RPMI8226 (cell line): ENCODE results near the gene ISCA1.
"Not testable (repeated sequence)": the region's sequence is repeated elsewhere in the genome, so short reads cannot be mapped to it uniquely, and the experiment has no call there.

ENCODE experiments used
- DNase-seq: peaks from one replicate; pipeline ENCODE4 v3.0.0-alpha.2; 2015

ISCA1 gene

DNA sequence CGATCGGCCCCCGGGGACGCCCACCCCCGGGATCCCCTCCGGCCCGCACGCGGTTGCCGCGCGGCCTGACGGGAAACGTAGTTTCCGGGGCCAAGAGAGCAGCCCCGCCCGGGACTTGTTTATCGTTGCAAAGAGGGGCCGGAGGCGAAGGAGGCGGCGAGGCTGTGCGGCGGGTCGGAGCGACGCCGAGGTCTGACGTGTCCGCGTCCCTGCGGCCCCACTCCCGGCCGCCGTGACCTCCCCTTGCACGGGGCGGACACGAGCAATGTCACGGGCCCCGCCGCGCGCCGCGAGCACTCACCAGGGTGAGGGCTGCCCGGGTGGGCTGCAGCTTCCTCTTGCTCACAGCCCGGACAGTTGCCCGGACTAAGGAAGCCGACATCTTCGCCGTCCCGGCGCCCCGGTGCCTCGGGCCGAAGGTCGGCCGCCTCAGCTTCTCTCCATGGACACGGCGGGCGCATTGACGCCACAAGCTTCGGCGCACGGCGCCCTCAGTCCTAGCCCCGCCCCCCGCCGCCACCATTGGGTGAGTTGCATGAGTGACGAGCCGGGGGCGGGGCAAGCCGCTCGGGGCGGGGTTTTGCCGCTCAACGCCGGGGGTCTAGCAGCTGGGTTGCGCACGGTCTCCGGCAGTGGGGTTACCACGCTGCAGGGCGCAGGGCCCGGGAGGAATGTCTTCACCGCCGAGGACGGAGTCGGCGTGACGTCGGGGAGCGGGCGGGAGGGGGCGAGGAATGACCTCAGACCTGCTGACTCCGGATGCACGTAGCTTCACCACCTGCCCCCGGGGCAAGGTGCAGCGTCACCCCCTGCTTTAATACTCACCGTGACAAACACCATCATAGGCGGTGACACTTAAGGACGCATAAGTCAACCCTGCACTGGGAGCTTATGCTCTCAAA, at the start of gene ISCA1:
Gene ISCA1 (minus strand): TSS at position 462 of the 902 bp plus-strand sequence. CDS start 80 bp downstream, at position 382.
- DNase-seq: peak; percentile 93

- no peak for DNase-seq
These were observed 47.8 kb upstream of the ISCA1 start for GRCh38 chr9:86330186-86330585.

DNA sequence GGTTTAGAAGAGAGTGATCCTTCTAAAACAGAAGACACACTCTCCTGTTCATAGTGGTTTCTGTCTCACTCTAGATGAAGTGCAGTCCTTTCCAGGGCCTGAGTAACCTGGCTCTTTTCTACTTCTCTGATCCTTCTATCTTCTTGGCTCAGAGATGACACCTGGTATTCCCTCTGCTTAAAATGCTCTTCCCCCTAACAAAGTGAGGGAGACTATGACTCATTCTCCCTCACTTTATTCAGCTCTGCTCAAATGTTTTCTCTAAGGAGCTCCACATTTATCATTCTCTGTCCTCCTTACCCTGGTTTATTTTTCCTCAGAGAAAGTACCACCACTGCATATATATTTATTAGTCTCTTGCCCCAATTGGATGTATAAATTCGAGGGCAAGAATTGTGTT, 47.3 kb upstream of the ISCA1 start:
- DNase-seq: no peak

GRCh38 chr9:86328156-86328555, 45.8 kb upstream of the ISCA1 start:
- no peak for DNase-seq

GRCh38 chr9:86326536-86326935, 44.2 kb upstream of the ISCA1 start:
- no peak for DNase-seq

DNA sequence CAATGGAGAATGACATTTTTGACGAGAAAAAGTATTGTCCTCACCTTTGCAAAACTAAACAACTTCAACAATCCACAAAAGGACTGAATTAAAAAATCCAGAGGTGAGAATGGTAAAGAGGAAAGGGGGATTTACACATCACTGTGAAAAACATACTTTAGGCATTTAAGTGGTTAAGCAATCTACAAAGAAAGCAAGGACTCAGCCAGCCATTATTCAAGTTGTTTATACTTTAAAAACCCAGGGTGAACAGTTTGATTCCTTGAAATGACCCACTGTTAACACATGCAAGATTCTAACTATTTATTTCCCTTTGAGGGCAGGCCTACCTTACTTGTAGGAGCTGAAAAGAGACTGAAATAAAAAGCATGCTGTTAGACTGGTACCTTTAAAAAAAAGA, 42.6 kb upstream of the ISCA1 start:
- no peak for DNase-seq

DNA sequence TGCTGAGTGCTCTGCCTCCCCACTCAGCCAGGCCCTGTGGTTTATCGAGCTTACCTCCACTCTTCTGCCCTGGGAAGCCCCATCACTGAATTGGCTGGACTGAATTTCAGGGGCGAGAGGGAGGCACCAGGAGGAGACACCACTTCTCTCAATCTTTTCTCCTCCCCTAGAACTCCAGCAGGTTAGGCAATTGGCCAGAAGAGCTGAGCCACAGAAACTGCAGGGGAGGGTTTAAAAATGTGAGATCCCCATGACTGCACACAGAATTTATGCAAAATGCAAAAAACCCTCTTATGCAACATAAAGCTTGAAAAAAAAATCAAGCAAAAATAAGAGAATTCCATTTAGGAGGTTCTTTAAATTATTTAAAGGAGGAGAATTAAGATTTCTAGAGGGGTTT, 42.0 kb upstream of the ISCA1 start:
- no peak for DNase-seq

DNA sequence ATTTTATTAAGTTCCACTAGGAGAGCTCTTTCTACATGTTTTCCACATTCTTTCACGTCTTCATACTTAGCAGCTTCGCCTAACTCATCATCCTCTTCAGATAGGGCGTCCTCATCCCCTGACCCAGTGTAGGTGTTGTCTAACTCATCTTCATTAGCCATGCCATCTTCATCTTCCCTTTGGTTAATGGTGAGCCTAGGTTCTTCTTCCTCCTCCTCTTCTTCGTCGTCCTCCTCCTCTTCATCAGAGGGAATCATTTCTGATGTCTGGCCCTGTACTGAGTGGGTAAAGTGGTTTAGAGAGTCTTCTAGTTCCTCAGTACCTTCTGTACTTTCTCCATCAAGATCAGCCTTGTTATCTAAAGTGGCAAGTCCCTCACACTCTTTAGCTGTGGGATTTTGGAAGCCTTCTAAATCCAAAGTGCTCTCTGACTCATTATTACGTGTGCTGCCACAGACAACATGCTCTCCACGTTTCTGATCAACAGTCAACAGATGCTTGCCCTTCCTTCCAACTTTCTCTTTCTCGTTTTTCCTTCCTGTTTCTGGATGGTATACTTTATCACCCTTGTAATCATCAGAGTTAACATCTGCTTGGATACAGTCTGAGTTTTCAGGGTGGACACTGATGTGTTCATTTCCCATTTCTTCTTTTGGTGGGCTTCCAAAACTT, 40.8 kb upstream of the ISCA1 start:
- no peak for DNase-seq

DNA sequence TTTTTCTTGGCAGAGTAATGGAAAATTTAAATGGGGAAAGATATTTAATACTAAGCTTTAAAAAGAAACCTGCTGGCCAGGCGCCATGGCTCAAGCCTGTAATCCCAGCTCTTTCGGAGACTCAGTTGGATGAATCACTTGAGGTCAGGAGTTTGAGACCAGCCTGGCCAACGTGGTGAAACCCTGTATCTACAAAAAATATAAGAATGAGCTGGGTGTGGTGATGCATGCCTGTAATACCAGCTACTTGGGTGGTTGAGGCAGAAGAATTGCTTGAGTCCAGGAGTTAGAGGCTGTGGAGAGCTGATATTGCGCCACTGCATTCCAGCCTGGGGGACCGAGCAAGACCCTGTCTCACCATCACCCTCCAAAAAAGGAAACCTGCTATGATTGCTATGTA, 39.0 kb upstream of the ISCA1 start:
- no peak for DNase-seq

DNA sequence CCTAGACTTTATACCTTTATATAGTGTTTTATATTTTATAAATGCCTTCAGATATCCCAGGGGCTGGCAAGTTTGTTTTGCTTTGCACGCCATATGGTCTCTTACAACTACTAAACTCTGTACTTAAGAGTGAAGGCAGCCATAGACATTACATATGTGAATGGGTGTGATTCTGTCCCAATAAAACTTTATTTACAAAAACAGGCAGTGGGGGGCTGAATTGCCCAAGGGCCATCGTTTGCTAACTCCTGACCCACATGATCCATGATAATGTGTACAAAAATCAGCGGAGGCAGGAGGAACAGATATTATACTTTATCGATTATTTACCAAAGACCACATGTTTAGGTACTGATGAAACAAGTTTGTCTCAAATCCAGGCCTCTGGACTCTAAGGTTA, 35.8 kb upstream of the ISCA1 start:
- DNase-seq: no peak

GRCh38 chr9:86315078-86315477, 32.7 kb upstream of the ISCA1 start:
- no peak for DNase-seq

- DNase-seq: not testable (repeated sequence)
These were observed 30.6 kb upstream of the ISCA1 start for GRCh38 chr9:86312959-86313358.

- DNase-seq: no peak
These were observed 26.3 kb upstream of the ISCA1 start for GRCh38 chr9:86308687-86309086.

DNA sequence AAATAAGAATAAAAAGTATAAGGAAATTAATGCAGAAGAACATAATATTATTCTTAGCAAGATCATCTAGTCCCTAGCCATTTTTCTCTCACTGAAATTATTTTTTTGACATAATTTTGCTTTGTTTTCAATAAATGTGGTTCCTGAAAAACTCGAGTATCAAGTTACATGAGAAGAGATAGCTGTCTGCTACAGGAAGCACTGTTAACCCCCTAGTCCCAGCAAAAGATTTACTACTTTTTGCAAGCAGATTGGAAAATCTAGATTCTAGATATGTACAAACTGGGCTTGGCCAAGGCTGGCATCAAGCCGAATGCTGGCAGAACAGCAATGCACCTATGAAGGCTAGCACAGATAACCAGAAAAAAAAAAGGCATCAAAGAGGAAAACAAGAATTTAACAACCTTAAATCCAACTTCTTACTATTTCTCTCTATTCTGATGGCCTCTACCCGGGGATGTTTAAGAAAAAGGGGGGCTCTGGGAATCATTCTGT, 21.9 kb upstream of the ISCA1 start:
- no peak for DNase-seq

- DNase-seq: no peak
These were observed 21.1 kb upstream of the ISCA1 start for GRCh38 chr9:86303316-86303975.

- no peak for DNase-seq
These were observed 19.3 kb upstream of the ISCA1 start for GRCh38 chr9:86301686-86302085.

- no peak for DNase-seq
These were observed 18.4 kb upstream of the ISCA1 start for GRCh38 chr9:86300701-86301100.

GRCh38 chr9:86298873-86299272, 16.5 kb upstream of the ISCA1 start:
- peak; percentile 3 for DNase-seq

DNA sequence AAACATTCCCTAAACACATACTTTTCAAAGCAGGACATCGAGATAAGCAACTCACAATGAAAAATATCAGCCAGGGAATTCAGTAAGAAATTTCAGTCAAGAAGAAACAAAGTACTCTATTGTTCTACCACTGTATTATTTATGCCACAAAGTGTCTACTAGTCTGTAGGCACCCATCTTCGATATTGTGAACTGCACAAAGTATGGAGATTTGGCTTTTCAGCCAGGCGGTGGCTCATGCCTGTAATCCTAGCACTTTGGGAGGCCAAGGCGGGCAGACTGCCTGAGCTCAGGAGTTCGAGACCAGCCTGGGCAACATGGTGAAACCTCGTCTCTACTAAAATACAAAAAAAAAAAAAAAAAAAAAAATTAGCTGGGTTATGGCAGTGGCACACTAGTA, 8.0 kb upstream of the ISCA1 start:
- DNase-seq: not testable (repeated sequence)

DNA sequence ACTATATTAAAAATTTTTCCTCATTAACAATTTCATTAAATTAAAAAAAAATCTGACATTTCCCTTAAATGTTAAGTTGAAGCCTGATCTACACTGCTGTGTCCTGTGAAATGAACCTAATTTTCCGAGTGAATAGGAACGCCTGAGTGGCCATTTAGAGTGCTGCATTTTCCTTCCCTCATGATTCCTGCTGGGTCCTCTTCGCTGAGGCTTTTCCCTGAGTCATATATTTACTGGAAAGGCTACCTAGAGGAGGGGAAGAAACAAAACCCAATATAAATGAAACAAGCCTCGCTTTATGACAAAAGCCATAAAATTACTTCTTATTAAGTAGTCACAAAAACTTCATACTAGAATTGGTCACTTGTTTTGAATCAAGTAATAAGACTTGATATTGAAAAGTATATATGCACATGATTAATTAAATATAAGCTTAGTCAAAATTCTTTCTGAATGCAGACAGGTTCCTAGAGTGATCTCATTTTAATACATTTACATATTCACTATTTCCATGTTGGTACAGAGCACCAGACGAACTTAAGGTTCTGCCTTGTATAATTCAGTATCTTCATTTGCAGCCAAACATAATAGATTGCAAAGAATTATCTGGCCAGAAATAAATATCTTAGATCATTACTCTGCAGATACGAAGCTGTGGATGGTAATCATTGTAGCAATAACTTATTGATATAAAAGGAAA, 6.3 kb upstream of the ISCA1 start:
- no peak for DNase-seq

DNA sequence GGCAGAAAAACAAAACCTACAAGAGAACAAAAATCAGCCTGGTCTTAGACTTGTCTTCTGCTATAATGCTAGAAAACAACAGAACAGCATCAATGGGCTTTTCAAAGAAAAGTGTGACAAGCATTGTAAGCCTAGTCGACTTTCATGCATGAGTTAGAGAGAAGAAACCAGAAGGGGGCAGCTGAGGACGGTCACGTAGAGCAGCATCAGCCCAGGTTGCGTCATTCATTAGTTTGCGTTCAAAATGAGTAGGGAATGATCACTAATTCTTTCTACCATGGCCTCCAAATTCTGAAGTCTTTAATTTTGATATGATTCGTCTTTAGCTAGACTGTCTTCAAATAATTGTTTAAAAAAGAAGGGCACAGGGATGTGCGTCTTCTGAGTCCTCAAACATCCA, 4.7 kb upstream of the ISCA1 start:
- DNase-seq: no peak

DNA sequence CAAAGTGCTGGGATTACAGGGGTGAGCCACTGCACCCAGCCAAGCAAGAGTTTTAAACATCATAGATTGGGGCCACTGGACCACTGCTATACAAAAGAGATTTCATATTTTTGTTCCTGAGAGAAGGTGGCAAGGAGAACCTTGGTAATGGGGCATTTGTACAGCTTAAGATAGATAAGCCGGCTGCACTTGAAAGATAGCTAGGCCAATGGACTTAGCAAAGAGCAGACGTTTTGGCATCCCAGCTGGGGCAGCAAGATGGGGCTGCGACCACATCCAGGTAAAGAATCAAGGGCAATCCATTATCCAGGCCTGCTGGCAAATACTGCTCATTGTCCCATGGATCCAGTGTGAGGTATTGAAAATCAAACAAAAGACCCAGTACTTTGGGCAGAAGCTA, 3.9 kb upstream of the ISCA1 start:
- DNase-seq: no peak

DNA sequence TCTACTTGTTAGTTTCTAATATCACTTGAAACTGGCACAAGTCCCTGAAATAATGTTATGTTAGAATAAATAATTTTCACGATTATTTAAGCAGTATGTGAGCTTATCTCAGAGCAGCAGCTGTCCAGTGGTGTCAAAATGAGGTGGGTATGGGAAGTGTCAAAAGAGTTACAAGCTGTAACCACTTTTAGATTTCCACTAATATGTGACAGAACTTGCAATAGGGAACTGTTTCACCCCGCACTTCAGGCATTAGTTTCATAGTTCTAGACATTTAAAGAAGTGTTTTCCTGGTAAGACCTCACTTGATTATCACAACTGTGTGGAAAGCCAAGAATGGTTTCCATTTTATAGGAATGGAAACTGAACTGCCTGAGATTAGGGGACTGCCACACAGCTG, 2.9 kb upstream of the ISCA1 start:
- no peak for DNase-seq
